AG09309 (cell line): Measurements from ENCODE around the gene PTPRB.

Source experiments
- DNase-seq: peaks from one replicate; pipeline ENCODE4 v3.0.0-alpha.2; 2010; ENCODE audit warnings: low read depth
- H3K4me3 ChIP-seq: 2 replicates; pipeline ENCODE4 v1.5.1; 2011; ENCODE audit warnings: mild to moderate bottlenecking, low read depth, low read length, moderate library complexity; ENCODE audit not compliant: control insufficient read depth
- TF ChIP-seq, protein P1 (sequence below): IDR thresholded peaks from 2 replicates; pipeline ENCODE4 v1.5.1; 2011; ENCODE audit warnings: mild to moderate bottlenecking, low read depth, low read length, inconsistent platforms; ENCODE audit not compliant: insufficient read depth, control insufficient read depth; ENCODE audit errors: missing control alignments

PTPRB gene

GRCh38 chr12:70576341-70577282, 60.6 kb downstream of the PTPRB start:
- no peak overlapping the region for H3K4me3 ChIP-seq
- peak; percentile 85 for DNase-seq
- TF ChIP-seq, protein P1, sequence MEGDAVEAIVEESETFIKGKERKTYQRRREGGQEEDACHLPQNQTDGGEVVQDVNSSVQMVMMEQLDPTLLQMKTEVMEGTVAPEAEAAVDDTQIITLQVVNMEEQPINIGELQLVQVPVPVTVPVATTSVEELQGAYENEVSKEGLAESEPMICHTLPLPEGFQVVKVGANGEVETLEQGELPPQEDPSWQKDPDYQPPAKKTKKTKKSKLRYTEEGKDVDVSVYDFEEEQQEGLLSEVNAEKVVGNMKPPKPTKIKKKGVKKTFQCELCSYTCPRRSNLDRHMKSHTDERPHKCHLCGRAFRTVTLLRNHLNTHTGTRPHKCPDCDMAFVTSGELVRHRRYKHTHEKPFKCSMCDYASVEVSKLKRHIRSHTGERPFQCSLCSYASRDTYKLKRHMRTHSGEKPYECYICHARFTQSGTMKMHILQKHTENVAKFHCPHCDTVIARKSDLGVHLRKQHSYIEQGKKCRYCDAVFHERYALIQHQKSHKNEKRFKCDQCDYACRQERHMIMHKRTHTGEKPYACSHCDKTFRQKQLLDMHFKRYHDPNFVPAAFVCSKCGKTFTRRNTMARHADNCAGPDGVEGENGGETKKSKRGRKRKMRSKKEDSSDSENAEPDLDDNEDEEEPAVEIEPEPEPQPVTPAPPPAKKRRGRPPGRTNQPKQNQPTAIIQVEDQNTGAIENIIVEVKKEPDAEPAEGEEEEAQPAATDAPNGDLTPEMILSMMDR, result peak; percentile 81

GRCh38 chr12:70571705-70572268, 65.4 kb downstream of the PTPRB start:
- TF ChIP-seq, protein P1, result no peak
- H3K4me3 ChIP-seq, result no peak overlapping the region
- no peak for DNase-seq

GRCh38 chr12:70571029-70571428, 66.2 kb downstream of the PTPRB start:
- TF ChIP-seq, protein P1, result no peak

DNA sequence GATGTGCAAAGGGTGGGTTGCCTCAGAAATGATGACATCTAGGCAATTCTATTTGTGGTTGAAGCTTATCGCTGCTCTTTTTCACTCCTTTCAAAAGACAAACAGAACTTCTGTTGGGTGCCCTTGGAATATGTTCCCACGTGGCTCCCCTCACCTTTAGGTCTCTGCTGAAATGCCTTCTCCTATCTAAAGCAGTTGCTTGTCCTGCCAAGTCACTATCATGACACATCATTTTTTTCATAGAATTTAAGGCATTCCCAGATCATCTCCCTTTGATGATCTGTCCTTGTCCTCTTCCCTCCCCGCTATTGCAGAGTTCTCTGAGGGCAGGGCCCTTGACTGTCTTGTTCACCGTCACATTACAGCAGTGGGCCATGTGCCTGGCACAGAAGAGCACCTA, 75.7 kb downstream of the PTPRB start:
- H3K4me3 ChIP-seq, result no peak overlapping the region
- no peak for DNase-seq
- TF ChIP-seq, protein P1, result no peak

More at GRCh38 chr12:70571029-70571428, 66.2 kb downstream of the PTPRB start:
- no peak for DNase-seq
- H3K4me3 ChIP-seq, result no peak overlapping the region

DNA sequence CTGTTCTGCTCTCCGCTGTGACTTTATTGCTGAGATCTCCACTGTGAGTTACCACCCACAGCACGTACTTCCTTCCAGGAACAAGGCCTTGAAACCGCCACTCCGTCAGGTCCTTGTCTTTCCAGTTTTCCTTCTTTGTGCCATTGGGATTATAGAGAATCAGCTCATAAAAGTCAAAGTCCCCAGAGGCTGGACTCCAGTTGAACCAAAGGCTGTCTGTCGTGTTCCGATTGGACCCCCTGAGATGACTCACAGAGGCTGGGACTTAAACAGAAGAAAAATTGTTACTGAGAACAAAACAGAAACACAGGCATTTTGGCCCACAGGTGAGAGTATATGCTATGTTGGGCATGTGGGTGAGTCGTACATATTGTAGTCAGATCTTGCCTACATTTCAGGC, 76.6 kb downstream of the PTPRB start:
- TF ChIP-seq, protein P1, result no peak
- no peak for DNase-seq
- H3K4me3 ChIP-seq, result no peak overlapping the region

DNA sequence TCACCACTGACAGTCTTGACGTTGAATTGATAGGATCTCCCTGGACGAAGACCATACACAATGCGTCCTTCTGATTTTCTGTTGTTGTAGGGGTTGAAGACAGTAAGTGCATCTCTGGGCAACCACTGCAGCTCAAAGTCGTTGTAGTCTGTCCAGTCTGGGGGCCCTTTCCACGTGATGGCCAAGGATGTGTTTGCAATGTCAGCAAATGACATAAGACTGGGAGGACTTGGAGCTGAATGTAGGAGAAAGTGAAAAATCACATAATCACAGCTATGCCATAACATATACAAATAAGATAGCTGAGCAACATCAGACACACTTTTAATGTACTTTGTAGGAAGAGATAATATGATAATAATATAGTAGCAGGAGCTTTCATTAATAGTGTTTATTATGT, 77.8 kb downstream of the PTPRB start:
- TF ChIP-seq, protein P1, result no peak
- no peak overlapping the region for H3K4me3 ChIP-seq
- DNase-seq, result no peak
